Middle frontal gyrus (tissue), 1 donor: ENCODE data around the gene TXNDC12.
"Not testable (repeated sequence)": the region's sequence is repeated elsewhere in the genome, so short reads cannot be mapped to it uniquely, and the experiment has no call there.

Source experiments
- DNase-seq: peaks from one replicate; pipeline ENCODE4 v3.0.0-alpha.2; 2015; ENCODE audit warnings: low spot score; ENCODE audit errors: extremely low spot score

Gene TXNDC12

DNA sequence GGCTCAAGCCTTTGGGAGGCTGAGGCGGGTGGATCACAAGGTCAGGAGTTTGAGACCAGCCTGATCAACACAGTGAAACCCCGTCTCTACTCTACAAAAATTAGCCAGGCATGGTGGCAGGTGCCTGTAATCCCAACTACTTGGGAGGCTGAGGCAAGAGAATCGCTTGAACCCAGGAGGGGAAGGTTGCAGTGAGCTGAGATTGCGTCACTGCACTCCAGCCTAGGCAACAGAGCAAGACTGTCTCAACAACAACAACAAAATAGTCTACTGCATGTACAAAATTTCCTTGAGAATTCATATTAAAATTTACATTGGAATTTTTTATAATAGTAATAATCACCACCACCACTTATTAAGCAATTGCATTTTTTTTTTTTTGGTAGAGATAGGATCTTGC, 5.7 kb downstream of the TXNDC12 start:
- DNase-seq, result not testable (repeated sequence)

DNA sequence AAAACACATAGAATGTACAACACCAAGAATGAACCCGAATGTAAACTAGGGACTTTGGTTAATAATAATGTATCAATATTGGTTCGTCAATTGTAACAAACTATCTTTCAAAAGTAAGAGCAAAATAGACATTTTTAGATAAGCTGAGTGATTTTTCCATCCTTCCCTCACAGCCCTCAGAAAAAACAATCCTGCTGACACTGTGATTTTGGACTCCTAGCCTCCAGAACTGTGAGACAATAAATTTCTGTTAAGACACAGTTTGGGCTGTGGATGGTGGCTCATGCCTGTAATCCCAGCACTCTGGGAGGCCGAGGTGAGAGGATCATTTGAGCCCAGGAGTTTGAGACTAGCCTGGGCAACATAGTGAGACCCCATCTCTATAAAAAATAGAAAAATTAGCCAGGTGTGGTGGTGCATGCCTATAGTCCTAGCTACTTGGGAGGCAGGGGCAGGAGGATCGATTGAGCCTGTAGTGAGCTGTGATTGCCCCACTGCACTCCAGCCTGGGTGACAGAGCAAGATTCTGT, 9.3 kb downstream of the TXNDC12 start:
- DNase-seq, result not testable (repeated sequence)

DNA sequence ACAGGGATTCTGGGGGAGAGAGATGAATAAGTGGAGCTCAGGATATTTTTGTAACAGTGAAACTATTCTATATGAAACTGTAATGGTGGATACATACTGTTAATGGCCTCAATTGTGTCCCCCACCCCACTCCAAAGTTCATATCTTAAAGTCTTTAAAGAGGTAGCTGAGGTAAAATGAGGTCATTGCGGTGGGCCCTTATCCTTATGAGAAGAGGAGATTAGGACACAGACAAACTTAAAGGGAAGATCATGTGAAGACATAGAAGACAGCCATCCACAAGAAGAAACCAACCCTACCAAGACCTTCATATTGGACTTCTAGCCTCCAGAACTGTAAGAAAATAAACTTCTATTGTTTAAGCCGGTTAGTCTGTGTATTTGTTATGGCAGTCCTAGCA, 9.8 kb downstream of the TXNDC12 start:
- DNase-seq, result no peak

DNA sequence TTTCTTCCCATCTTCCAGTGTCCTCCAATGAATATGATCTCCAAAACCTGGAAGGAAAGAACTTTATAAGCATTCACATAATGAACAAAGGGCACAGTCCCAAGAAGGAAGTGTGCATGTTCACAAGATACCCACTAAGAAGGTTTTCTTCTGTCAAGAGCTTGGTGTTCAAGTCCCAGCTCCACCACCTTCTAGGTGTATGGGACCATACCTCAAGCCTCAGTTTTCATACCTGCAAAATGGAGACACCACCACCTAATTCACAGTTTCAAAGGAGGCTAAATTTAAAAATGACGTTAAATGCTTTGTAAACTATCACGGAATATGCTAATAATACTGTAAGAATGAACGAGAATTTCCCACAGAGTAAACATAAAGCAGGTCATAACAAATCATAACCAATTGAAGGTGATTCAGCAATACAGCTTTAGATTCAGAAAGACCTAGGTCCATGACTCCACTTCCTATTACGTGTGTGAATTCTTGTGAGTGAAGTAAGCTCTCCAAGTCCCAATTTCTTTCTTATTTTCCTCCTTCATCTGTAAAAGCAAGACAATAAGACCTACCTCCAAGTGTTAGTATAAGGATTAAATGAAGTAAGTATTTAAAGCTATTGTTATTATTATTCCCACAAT, 13.3 kb downstream of the TXNDC12 start:
- no peak for DNase-seq

DNA sequence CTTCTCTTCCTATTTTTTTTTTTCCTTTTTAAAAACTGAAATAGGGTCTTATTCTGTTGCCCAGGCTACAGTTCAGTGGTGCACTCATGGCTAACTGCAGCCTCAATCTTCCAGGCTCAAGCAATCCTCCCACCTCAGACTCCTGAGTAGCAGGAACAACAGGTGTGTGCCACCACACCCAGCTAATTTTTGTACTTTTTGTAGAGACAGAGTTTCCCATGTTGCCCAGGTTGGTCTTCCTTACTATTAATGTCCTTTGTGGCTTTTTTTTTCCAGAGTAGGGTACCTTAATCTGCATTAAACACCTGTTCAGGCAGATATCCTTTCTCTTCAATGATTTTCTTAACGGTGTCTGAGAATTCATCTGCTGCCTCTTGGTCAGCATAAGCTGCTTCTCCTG, 17.1 kb downstream of the TXNDC12 start:
- DNase-seq, result no peak

DNA sequence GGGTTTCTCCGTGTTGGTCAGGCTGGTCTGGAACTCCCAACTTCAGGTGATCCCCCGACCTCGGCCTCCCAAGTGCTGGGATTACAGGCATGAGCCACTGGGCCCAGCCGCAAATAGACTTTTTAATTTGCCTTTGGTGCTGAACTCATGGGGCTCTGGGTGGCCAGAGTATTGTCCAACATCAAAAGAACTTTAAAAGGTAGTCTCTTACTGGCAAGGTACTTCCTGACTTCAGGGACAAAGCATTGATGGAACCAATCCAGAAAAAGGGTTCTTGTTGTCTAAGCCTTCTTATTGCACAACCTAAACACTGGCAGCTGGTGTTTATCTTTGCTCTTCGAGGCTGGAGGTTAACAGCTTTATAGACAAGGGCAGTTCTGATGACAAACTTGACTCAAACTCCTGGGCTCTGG, 17.6 kb downstream of the TXNDC12 start:
- DNase-seq, result no peak

DNA sequence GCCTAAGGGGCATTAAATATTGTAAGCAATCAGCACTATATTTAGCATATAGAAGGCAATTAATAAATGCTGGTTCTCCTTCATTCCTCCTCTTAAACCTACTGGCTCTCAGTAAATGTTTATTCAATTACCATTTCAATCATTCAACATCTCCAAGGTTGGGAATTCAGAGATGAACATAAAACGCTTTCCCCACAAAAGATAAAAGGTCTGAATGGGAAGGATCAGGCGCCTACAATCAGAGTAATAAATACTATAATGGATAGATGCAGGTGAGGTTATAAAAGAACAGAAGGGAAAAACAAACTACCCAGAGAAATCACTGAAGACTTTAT, 21.0 kb downstream of the TXNDC12 start:
- no peak for DNase-seq

DNA sequence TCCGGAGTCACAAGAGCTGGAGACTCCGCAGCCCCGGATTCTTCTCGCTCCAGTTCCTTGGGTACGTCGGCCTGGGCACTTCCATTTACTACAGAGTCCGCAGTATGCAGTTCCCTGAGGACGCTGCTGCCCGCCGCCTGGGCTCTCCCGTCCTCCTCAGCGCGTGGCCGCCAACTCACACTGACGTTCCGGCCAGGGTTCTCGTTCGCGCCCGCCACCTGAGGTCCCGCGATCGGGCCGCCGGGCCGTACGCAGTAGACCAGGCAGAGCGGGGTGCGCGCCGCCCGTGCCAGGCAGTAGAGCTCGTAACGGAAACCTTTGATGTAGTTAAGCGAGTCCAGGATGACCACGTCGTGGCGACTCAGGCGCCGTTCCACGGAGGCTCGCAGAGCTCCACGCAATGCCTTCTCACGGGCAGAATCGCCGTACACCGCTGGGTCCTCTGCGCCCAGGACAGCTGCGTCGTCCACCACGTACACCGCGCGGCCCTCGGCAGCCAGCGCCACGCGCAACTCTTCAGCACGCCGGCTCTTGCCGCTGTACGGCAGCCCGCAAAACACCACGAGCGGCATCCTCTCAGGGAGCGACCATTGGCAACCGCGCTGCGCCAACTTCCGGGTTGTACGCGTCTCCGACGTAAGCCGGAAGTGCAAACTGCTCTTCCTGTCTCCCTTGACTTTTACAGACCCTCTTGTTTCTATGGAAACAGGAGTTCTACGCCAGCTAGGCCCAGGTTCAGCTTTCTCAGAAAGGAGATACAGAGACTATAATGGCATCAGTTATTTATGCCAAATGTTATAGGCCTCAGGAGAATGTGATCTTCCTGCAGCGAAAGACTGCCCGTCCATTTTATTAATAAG, 21.6 kb downstream of the TXNDC12 start, which contains the start of gene KTI12:
TSS of gene KTI12 (minus strand) at position 621 of the 860 bp plus-strand sequence. CDS start at position 572, 49 bp downstream.
- DNase-seq, result peak; percentile 85

DNA sequence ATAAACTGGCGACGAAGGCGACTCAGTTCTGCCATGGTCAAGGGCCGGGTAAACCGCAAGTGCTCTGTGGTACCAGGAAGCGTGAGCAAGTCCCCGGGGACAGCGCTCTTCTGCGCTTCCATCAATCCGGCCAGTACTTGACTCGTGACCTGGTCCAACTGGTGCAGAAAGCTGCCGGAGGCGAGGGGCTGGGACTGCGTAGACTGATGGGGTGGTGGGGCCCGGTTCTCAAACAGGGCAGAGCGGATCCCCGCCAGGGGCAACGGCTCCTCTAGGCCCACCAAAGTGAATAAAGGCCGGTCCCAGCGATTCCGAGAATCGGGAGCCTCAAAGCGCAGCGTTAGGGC, 22.2 kb downstream of the TXNDC12 start:
- no peak for DNase-seq

DNA sequence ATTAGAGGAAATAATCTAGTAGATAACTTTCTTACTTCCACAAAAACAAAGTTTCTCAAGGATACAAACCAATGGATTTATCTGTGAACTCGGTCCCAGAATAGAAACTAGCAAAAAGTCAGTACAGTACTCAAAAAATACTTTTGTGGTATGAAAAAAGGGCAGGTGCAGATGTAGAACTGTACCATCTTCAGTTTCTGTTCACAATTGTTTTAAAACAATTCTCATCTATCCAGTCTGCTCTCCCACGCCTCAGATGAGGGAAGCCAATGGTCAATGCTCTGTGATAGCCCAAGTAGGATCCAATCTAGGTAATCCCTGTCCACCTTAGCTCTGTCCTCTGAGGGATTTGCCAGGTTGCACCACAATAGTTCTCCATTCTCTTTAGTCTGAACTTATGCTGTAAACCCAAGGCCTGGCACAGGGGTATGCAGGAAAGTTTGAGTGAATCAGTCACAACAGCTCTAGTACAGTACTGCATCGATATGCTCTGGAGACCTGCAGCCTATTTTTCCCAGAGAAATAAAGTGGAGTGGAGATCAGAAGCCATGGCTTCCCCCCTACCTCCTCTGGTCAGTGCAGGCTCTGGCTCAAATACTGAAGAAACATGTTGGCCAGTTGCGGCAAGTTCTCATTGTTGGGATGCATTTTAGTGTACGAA, 22.7 kb downstream of the TXNDC12 start:
- DNase-seq, result no peak

DNA sequence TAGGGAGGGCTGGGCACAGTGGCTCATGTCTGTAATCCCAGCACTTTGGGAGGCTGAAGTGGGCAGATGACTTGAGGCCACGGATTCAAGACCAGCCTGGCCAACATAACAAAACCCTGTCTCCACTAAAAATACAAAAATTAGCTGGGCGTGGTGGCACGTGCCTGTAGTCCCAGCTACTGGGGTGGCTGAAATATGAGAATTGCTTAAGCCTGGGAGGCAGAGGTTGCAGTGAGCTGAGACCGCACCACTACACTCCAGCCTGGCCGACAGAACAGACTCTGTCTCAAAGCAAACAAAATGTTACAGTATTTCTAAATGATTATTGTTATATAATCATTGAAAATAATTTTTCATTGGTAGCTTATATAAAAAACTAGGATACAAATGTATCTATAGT, 26.2 kb downstream of the TXNDC12 start:
- not testable (repeated sequence) for DNase-seq

DNA sequence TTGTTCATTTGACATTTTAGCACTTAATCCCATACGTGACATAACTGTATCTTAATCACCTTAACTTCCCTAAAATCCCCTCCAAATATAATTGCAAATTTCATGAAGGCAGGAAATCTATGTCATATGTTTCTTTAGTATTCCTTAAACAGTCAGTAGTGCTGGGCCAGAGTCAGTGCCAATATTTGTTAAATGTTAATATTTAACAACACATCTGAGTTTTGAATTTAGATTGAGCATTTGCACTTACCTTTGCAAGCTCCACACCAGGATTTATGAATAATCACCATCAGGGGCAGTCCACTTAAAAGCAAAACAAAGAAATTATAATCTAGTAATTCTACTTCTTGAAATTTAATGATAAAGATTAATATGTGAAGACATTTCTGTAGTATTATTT, 26.7 kb downstream of the TXNDC12 start:
- no peak for DNase-seq

DNA sequence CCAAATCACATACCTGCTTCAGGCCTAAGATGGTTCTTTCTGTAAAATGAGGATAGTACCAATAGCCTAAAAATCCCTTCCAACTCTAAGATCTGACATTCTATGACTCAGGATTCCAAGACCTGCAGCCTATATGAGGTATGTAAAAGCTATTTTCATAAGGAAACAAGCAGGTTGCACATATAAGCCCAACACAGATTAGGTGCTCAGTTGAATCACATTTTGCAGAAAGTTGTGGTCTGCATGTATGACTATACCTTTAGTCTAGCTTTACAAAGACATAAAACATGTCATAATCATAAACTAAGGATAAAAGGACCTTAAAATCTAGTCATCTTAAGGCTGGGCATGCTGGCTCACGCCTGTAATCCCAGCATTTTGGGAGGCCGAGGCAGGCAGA, 28.7 kb downstream of the TXNDC12 start:
- DNase-seq, result no peak

DNA sequence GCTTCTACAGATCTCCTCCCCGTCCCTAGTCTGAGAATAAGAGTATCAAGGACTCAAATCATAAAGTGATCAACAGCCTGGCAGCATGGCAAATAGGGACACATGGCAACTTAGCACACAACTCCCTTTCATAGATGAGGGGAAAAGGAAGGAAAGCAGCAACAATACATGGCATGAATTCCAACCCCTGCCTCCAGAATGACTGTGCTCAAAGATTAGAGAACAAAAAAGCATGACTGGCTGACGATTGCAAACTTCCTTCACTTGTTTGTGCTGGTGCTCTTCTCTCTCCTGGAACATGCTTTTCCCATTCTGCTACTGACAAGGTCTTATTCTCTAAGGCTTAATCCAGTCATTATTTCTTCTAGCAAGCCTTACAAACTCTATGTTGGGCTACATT, 32.9 kb downstream of the TXNDC12 start:
- DNase-seq, result no peak

DNA sequence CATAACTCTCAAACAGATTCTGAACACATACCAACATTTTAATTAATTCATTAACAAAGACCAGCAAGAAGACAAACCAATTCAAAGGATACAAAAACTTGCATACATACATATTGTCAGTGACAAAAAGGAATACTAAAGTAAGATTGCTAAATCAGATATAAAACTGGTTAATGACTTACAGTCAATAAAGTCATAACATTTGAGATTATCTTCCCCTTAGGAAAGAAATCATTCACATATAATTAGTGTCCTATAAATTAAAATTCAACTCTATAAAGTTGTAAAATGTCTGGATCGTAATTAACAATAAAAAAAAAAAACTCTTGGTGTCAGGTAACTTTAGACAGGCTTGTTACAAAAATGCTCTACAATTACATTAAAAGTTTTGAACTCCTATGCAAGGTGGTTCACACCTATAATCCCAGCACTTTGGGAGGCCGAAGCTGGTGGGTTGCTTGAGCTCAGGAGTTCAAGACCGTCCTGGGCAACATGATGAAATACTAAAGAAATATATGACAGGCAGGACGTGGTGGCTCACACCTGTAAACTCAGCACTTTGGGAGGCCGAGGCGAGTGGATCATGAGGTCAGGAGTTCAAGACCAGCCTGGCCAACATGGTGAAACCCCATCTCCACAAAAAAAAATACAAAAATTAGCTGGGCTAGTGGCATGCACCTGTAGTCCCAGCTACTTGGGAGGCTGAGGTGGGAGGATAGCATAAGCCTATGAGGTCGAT, 46.8 kb downstream of the TXNDC12 start:
- no peak for DNase-seq

DNA sequence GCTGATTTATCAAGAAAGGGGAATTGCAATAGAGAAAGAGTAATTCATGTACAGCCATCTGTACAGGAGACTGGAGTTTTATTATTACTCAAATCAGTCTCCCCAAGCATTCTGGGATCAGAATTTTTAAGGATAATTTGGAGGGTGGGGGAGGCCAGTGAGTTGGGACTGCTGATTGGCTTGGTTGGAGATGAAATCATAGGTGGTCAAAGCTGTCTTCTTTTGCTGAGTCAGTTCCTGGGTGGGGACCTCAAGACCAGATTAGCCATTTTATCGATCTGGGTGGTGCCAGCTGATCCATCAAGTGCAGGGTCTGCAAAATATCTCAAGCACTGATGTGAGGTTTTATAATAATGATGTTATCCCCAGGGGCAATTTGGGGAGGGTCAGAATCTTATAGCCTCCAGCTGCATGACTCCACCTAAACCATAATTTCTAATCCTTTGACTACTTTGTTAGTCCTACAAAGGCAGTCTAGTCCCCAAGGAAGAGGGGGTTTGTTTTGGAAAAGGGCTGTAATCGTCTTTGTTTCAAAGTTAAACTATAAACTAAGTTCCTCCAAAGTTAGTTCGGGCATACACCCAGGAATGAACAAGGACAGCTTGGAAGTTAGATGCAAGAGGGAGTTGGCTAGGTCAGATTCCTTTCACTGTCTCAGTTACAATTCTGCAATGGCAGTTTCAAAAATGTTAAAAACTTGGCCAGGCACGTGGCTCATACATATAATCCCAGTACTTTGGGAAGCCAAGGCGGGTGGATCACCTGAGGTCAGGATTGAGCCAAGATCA, 47.6 kb downstream of the TXNDC12 start:
- no peak for DNase-seq

DNA sequence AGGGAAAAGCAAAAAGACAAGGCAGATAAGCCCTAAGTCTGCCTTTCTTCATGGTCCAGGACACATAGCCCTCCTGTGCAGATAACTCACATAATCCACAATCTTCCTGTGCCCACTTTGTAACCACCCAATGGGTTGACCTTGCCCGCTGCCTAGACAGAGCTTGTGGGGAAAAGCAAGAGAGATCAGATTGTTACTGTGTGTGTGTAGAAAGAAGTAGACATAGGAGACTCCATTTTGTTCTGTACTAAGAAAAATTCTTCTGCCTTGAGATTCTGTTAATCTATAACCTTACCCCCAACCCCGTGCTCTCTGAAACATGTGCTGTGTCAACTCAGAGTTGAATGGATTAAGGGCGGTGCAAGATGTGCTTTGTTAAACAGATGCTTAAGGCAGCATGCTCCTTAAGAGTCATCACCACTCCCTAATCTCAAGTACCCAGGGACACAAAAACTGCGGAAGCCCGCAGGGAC, 48.9 kb downstream of the TXNDC12 start:
- not testable (repeated sequence) for DNase-seq

DNA sequence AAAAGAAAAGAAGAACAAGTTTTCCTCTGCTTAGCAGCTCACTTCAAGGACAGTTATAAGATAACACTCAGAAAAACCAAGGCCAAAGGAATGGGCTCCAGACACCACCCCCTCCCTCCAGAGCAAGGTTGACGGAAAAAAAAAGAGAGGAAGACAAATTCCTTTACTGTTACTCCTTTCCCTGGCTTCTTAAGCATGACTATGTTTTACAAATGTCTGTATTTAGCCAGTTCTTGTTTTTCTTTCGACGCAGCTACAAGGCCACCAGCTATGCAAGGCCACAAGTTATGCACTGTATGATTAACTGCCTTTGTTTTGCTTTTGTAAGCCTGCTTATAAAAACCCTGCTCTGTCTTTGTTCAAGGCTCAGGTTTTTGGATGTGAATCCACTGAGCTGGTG, 49.4 kb downstream of the TXNDC12 start:
- DNase-seq, result not testable (repeated sequence)

DNA sequence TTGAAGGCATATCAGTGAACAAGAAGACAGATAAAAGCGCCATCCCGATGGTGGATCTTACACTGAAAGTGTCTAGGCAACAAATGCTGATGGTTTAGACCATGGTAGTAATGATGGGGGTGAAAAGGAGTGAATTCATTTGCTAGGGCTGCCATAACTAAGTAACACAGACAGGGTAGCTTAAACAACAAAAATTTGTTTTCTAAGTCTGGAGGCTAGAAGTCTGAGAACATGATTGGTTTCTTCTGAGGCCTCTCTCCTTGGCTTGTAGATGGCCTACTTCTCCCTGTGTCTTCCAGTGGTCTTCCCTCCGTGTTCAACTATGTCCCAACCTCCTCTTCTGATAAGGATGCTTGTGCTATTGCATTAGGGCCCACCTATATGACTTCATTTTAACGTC, 51.1 kb downstream of the TXNDC12 start:
- DNase-seq, result no peak
